ENCODE results near the gene OR5M11. TPM values are rescaled to one million over a fixed set of nuclear protein-coding genes. Genes with fewer than 3 reads are reported as not detected.
"Not testable (repeated sequence)": the region's sequence is repeated elsewhere in the genome, so short reads cannot be mapped to it uniquely, and the experiment has no call there.

The OR5M11 gene
- total RNA-seq, result not detected

GRCh38 chr11:56543157-56543556, at the start of gene OR5M11:
TSS of gene OR5M11 (minus strand) at chr11:56543257. CDS start at chr11:56543257, 0 bp downstream.
- no peaks in the 10 kb centered on the region for H3K27me3 ChIP-seq (ENCODE audit: control insufficient read depth in 3 of 3, insufficient read depth in 3 of 3, low read length in 3 of 3)
- no peaks in the 10 kb centered on the region for H3K36me3 ChIP-seq (ENCODE audit: control insufficient read depth in 3 of 3, insufficient read depth in 3 of 3, low read length in 3 of 3)
- H3K4me3 ChIP-seq (ENCODE audit: low read length in 3 of 3), result no peak within 1 kb of the TSS
- no peak within 1 kb of the TSS for H3K9ac ChIP-seq (ENCODE audit: low read depth in 1 of 3, low read length in 3 of 3)
- H3K27ac ChIP-seq (ENCODE audit: low read depth, low read length), result no peak within 1 kb of the TSS
- no peaks in the 10 kb centered on the region for H3K9me3 ChIP-seq (ENCODE audit: control insufficient read depth in 3 of 3, low read length in 3 of 3)
- no peaks in the 10 kb centered on the region for H3K4me1 ChIP-seq (ENCODE audit: control insufficient read depth in 3 of 3, insufficient read depth in 3 of 3, low read length in 3 of 3)

- not testable (repeated sequence) for H3K27me3 ChIP-seq (ENCODE audit: control insufficient read depth in 3 of 3, insufficient read depth in 3 of 3, low read length in 3 of 3); H3K36me3 ChIP-seq (ENCODE audit: control insufficient read depth in 3 of 3, insufficient read depth in 3 of 3, low read length in 3 of 3); H3K27ac ChIP-seq (ENCODE audit: low read depth, low read length); H3K4me1 ChIP-seq (ENCODE audit: control insufficient read depth in 3 of 3, insufficient read depth in 3 of 3, low read length in 3 of 3); H3K9me3 ChIP-seq (ENCODE audit: control insufficient read depth in 3 of 3, low read length in 3 of 3); H3K9ac ChIP-seq (ENCODE audit: low read depth in 1 of 3, low read length in 3 of 3); H3K4me3 ChIP-seq (ENCODE audit: low read length in 3 of 3)
Measured at GRCh38 chr11:56592088-56592717, 49.1 kb upstream of the OR5M11 start.

GRCh38 chr11:56577621-56578020, 34.6 kb upstream of the OR5M11 start, which contains the start of gene OR5M10:
TSS of gene OR5M10 (minus strand) at chr11:56577721. CDS start at chr11:56577721, 0 bp downstream.
- Histone ChIP-seq H3K4me3 (ENCODE audit: low read length in 3 of 3) (no peak within 1 kb of the TSS), H3K9ac (ENCODE audit: low read depth in 1 of 3, low read length in 3 of 3) (no peak within 1 kb of the TSS), H3K4me1 (ENCODE audit: control insufficient read depth in 3 of 3, insufficient read depth in 3 of 3, low read length in 3 of 3) (no peaks in the 10 kb centered on the region), H3K27me3 (ENCODE audit: control insufficient read depth in 3 of 3, insufficient read depth in 3 of 3, low read length in 3 of 3) (no peaks in the 10 kb centered on the region), H3K27ac (ENCODE audit: low read depth, low read length) (no peak within 1 kb of the TSS), H3K36me3 (ENCODE audit: control insufficient read depth in 3 of 3, insufficient read depth in 3 of 3, low read length in 3 of 3) (no peaks in the 10 kb centered on the region), H3K9me3 (ENCODE audit: control insufficient read depth in 3 of 3, low read length in 3 of 3) (no peaks in the 10 kb centered on the region)

- H3K9me3 ChIP-seq (ENCODE audit: control insufficient read depth in 3 of 3, low read length in 3 of 3), result no peaks in the 10 kb centered on the region
- no peak overlapping the region for H3K9ac ChIP-seq (ENCODE audit: low read depth in 1 of 3, low read length in 3 of 3)
- no peak overlapping the region for H3K27ac ChIP-seq (ENCODE audit: low read depth, low read length)
- H3K36me3 ChIP-seq (ENCODE audit: control insufficient read depth in 3 of 3, insufficient read depth in 3 of 3, low read length in 3 of 3), result no peaks in the 10 kb centered on the region
- H3K27me3 ChIP-seq (ENCODE audit: control insufficient read depth in 3 of 3, insufficient read depth in 3 of 3, low read length in 3 of 3), result no peaks in the 10 kb centered on the region
- H3K4me3 ChIP-seq (ENCODE audit: low read length in 3 of 3), result no peak overlapping the region
- no peaks in the 10 kb centered on the region for H3K4me1 ChIP-seq (ENCODE audit: control insufficient read depth in 3 of 3, insufficient read depth in 3 of 3, low read length in 3 of 3)
Measured at GRCh38 chr11:56558574-56558973, 15.5 kb upstream of the OR5M11 start.

GRCh38 chr11:56554691-56555090, 11.6 kb upstream of the OR5M11 start:
- not testable (repeated sequence) for H3K27ac ChIP-seq (ENCODE audit: low read depth, low read length); H3K9ac ChIP-seq (ENCODE audit: low read depth in 1 of 3, low read length in 3 of 3); H3K9me3 ChIP-seq (ENCODE audit: control insufficient read depth in 3 of 3, low read length in 3 of 3); H3K27me3 ChIP-seq (ENCODE audit: control insufficient read depth in 3 of 3, insufficient read depth in 3 of 3, low read length in 3 of 3); H3K4me3 ChIP-seq (ENCODE audit: low read length in 3 of 3); H3K4me1 ChIP-seq (ENCODE audit: control insufficient read depth in 3 of 3, insufficient read depth in 3 of 3, low read length in 3 of 3); H3K36me3 ChIP-seq (ENCODE audit: control insufficient read depth in 3 of 3, insufficient read depth in 3 of 3, low read length in 3 of 3)

GRCh38 chr11:56545531-56545930, 2.5 kb upstream of the OR5M11 start:
- H3K4me1 ChIP-seq (ENCODE audit: control insufficient read depth in 3 of 3, insufficient read depth in 3 of 3, low read length in 3 of 3), result no peaks in the 10 kb centered on the region
- no peaks in the 10 kb centered on the region for H3K27me3 ChIP-seq (ENCODE audit: control insufficient read depth in 3 of 3, insufficient read depth in 3 of 3, low read length in 3 of 3)
- H3K4me3 ChIP-seq (ENCODE audit: low read length in 3 of 3), result no peak overlapping the region
- H3K27ac ChIP-seq (ENCODE audit: low read depth, low read length), result no peak overlapping the region
- H3K36me3 ChIP-seq (ENCODE audit: control insufficient read depth in 3 of 3, insufficient read depth in 3 of 3, low read length in 3 of 3), result no peaks in the 10 kb centered on the region
- no peaks in the 10 kb centered on the region for H3K9me3 ChIP-seq (ENCODE audit: control insufficient read depth in 3 of 3, low read length in 3 of 3)
- H3K9ac ChIP-seq (ENCODE audit: low read depth in 1 of 3, low read length in 3 of 3), result no peak overlapping the region

GRCh38 chr11:56543739-56544138, 682 bp upstream of the OR5M11 start:
- no peaks in the 10 kb centered on the region for H3K27me3 ChIP-seq (ENCODE audit: control insufficient read depth in 3 of 3, insufficient read depth in 3 of 3, low read length in 3 of 3)
- no peaks in the 10 kb centered on the region for H3K9me3 ChIP-seq (ENCODE audit: control insufficient read depth in 3 of 3, low read length in 3 of 3)
- H3K27ac ChIP-seq (ENCODE audit: low read depth, low read length), result no peak overlapping the region
- H3K36me3 ChIP-seq (ENCODE audit: control insufficient read depth in 3 of 3, insufficient read depth in 3 of 3, low read length in 3 of 3), result no peaks in the 10 kb centered on the region
- H3K4me3 ChIP-seq (ENCODE audit: low read length in 3 of 3), result no peak overlapping the region
- no peak overlapping the region for H3K9ac ChIP-seq (ENCODE audit: low read depth in 1 of 3, low read length in 3 of 3)
- no peaks in the 10 kb centered on the region for H3K4me1 ChIP-seq (ENCODE audit: control insufficient read depth in 3 of 3, insufficient read depth in 3 of 3, low read length in 3 of 3)

GRCh38 chr11:56533054-56533740, 9.9 kb downstream of the OR5M11 start:
- Histone ChIP-seq H3K4me1 (ENCODE audit: control insufficient read depth in 3 of 3, insufficient read depth in 3 of 3, low read length in 3 of 3) (no peaks in the 10 kb centered on the region), H3K9ac (ENCODE audit: low read depth in 1 of 3, low read length in 3 of 3) (no peak overlapping the region), H3K9me3 (ENCODE audit: control insufficient read depth in 3 of 3, low read length in 3 of 3) (no peaks in the 10 kb centered on the region), H3K4me3 (ENCODE audit: low read length in 3 of 3) (no peak overlapping the region), H3K27ac (ENCODE audit: low read depth, low read length) (no peak overlapping the region), H3K36me3 (ENCODE audit: control insufficient read depth in 3 of 3, insufficient read depth in 3 of 3, low read length in 3 of 3) (no peaks in the 10 kb centered on the region), H3K27me3 (ENCODE audit: control insufficient read depth in 3 of 3, insufficient read depth in 3 of 3, low read length in 3 of 3) (no peaks in the 10 kb centered on the region)

GRCh38 chr11:56531856-56532255, 11.2 kb downstream of the OR5M11 start:
- no peak overlapping the region for H3K4me3 ChIP-seq (ENCODE audit: low read length in 3 of 3)
- H3K27me3 ChIP-seq (ENCODE audit: control insufficient read depth in 3 of 3, insufficient read depth in 3 of 3, low read length in 3 of 3), result no peaks in the 10 kb centered on the region
- no peaks in the 10 kb centered on the region for H3K4me1 ChIP-seq (ENCODE audit: control insufficient read depth in 3 of 3, insufficient read depth in 3 of 3, low read length in 3 of 3)

GRCh38 chr11:56522008-56522407, 21.0 kb downstream of the OR5M11 start:
- Histone ChIP-seq H3K27me3 (ENCODE audit: control insufficient read depth in 3 of 3, insufficient read depth in 3 of 3, low read length in 3 of 3) (no peaks in the 10 kb centered on the region), H3K4me1 (ENCODE audit: control insufficient read depth in 3 of 3, insufficient read depth in 3 of 3, low read length in 3 of 3) (no peaks in the 10 kb centered on the region), H3K9me3 (ENCODE audit: control insufficient read depth in 3 of 3, low read length in 3 of 3) (no peaks in the 10 kb centered on the region), H3K4me3 (ENCODE audit: low read length in 3 of 3) (no peak overlapping the region), H3K9ac (ENCODE audit: low read depth in 1 of 3, low read length in 3 of 3) (no peak overlapping the region), H3K27ac (ENCODE audit: low read depth, low read length) (no peak overlapping the region), H3K36me3 (ENCODE audit: control insufficient read depth in 3 of 3, insufficient read depth in 3 of 3, low read length in 3 of 3) (no peaks in the 10 kb centered on the region)

More at GRCh38 chr11:56531856-56532255, 11.2 kb downstream of the OR5M11 start:
- H3K9me3 ChIP-seq (ENCODE audit: control insufficient read depth in 3 of 3, low read length in 3 of 3), result no peaks in the 10 kb centered on the region
- no peaks in the 10 kb centered on the region for H3K36me3 ChIP-seq (ENCODE audit: control insufficient read depth in 3 of 3, insufficient read depth in 3 of 3, low read length in 3 of 3)
- H3K27ac ChIP-seq (ENCODE audit: low read depth, low read length), result no peak overlapping the region
- no peak overlapping the region for H3K9ac ChIP-seq (ENCODE audit: low read depth in 1 of 3, low read length in 3 of 3)

Measured in skeletal muscle tissue (tissue), 4 donors.